G401.6 (cell line): ENCODE results near the gene SLC35F2.
A peak's percentile ranks its signal among the peaks of the same experiment; 100 is the strongest.
"Not testable (repeated sequence)": the region's sequence is repeated elsewhere in the genome, so short reads cannot be mapped to it uniquely, and the experiment has no call there.

ENCODE experiments used
- FAIRE-seq: peaks from 2 replicates; lab custom pipeline; 2012; peaks lifted over from hg19 to GRCh38; lab: Jason Lieb, UNC

The SLC35F2 gene

GRCh38 chr11:107840129-107840484 is 18.5 kb downstream of the SLC35F2 start:
- FAIRE-seq: no peak

- FAIRE-seq: no peak
Measured at GRCh38 chr11:107836851-107837250, 21.7 kb downstream of the SLC35F2 start.

- no peak for FAIRE-seq
Measured at GRCh38 chr11:107834995-107835394, 23.6 kb downstream of the SLC35F2 start.

- FAIRE-seq: not testable (repeated sequence)
Measured at GRCh38 chr11:107833926-107834325, 24.7 kb downstream of the SLC35F2 start.

GRCh38 chr11:107830915-107831540 is 27.6 kb downstream of the SLC35F2 start:
- no peak for FAIRE-seq

- peak; percentile 57 for FAIRE-seq
Measured at GRCh38 chr11:107827041-107827440, 31.5 kb downstream of the SLC35F2 start.

GRCh38 chr11:107825875-107826274 is 32.7 kb downstream of the SLC35F2 start:
- FAIRE-seq: no peak

GRCh38 chr11:107824668-107825369 is 33.8 kb downstream of the SLC35F2 start:
- FAIRE-seq: no peak

- FAIRE-seq: no peak
Measured at GRCh38 chr11:107821199-107821927, 37.2 kb downstream of the SLC35F2 start.

GRCh38 chr11:107819361-107820014 is 39.1 kb downstream of the SLC35F2 start:
- no peak for FAIRE-seq

- FAIRE-seq: no peak
Measured at GRCh38 chr11:107818491-107818890, 40.1 kb downstream of the SLC35F2 start.

GRCh38 chr11:107816028-107816427 is 42.6 kb downstream of the SLC35F2 start:
- no peak for FAIRE-seq

- FAIRE-seq: no peak
Measured at GRCh38 chr11:107810875-107811274, 47.7 kb downstream of the SLC35F2 start.

GRCh38 chr11:107808521-107808920 is 50.1 kb downstream of the SLC35F2 start:
- FAIRE-seq: no peak

GRCh38 chr11:107804971-107805370 is 53.6 kb downstream of the SLC35F2 start:
- no peak for FAIRE-seq

GRCh38 chr11:107804211-107804610 is 54.4 kb downstream of the SLC35F2 start:
- FAIRE-seq: no peak

GRCh38 chr11:107801641-107802040 is 56.9 kb downstream of the SLC35F2 start:
- no peak for FAIRE-seq

GRCh38 chr11:107799218-107799859 is 59.2 kb downstream of the SLC35F2 start:
- FAIRE-seq: peak; percentile 89

GRCh38 chr11:107792049-107792443 is 66.5 kb downstream of the SLC35F2 start:
- no peak for FAIRE-seq

GRCh38 chr11:107791343-107792048 is 67.1 kb downstream of the SLC35F2 start:
- FAIRE-seq: no peak

GRCh38 chr11:107789767-107790166 is 68.8 kb downstream of the SLC35F2 start:
- FAIRE-seq: no peak

- no peak for FAIRE-seq
Measured at GRCh38 chr11:107787733-107788132, 70.9 kb downstream of the SLC35F2 start.
